Smooth muscle cell (in vitro differentiated cells): Measurements from ENCODE around the gene JUP. TPM values are rescaled to one million over a fixed set of nuclear protein-coding genes. Genes with fewer than 3 reads are reported as not detected.

Experiments
- DNase-seq: peaks from one replicate; lab custom pipeline; 2025; ENCODE audit not compliant: unreplicated experiment; lab: John Stamatoyannopoulos, UW
- H2AFZ ChIP-seq: fragments of 200-600 bp; sonication (generic); 2 replicates; pipeline ENCODE4 v1.6.0; 2016; ENCODE audit warnings: antibody characterized with exemption, low read depth, mild to moderate bottlenecking
- H3F3A ChIP-seq: fragments of 200-600 bp; sonication (generic); 2 replicates; pipeline ENCODE4 v1.6.0; 2017; ENCODE audit warnings: antibody characterized with exemption, low read depth
- H3K27ac ChIP-seq: fragments of 200-600 bp; sonication (generic); 2 replicates; pipeline ENCODE4 v1.5.1; 2016; ENCODE audit warnings: low read depth, mild to moderate bottlenecking
- H3K27me3 ChIP-seq: fragments of 200-600 bp; sonication (generic); 2 replicates; pipeline ENCODE4 v1.6.1; 2016; ENCODE audit warnings: low read depth, mild to moderate bottlenecking
- H3K36me3 ChIP-seq: fragments of 200-600 bp; sonication (generic); 2 replicates; pipeline ENCODE4 v1.5.1; 2016; ENCODE audit warnings: low read depth
- H3K4me1 ChIP-seq: fragments of 200-600 bp; sonication (generic); 2 replicates; pipeline ENCODE4 v1.5.1; 2016; ENCODE audit warnings: low read depth
- H3K4me2 ChIP-seq: fragments of 200-600 bp; sonication (generic); 2 replicates; pipeline ENCODE4 v1.6.0; 2016; ENCODE audit warnings: mild to moderate bottlenecking
- H3K4me3 ChIP-seq: fragments of 200-600 bp; sonication (generic); 2 replicates; pipeline ENCODE4 v1.5.1; 2016; ENCODE audit warnings: mild to moderate bottlenecking
- H3K79me2 ChIP-seq: fragments of 200-600 bp; sonication (generic); 2 replicates; pipeline ENCODE4 v1.6.0; 2016; ENCODE audit warnings: low read depth, mild to moderate bottlenecking
- H3K9ac ChIP-seq: fragments of 200-600 bp; sonication (generic); 2 replicates; pipeline ENCODE4 v1.6.0; 2016; ENCODE audit warnings: low read depth
- H3K9me3 ChIP-seq: fragments of 200-600 bp; sonication (generic); replicated peaks from 2 replicates; pipeline ENCODE4 v1.5.1; 2016; ENCODE audit warnings: low read depth
- H4K20me1 ChIP-seq: fragments of 200-600 bp; sonication (generic); 2 replicates; pipeline ENCODE4 v1.6.0; 2016; ENCODE audit warnings: low read depth
- CTCF ChIP-seq: fragments of 200-600 bp; sonication (generic); IDR thresholded peaks from 2 replicates; pipeline ENCODE4 v1.5.1; 2017; ENCODE audit warnings: borderline replicate concordance, mild to moderate bottlenecking, antibody characterized with exemption; ENCODE audit not compliant: insufficient read depth, poor library complexity, severe bottlenecking
- WGBS: methylation state at CpG from one replicate; pipeline ENCODE4 v1.1.7; 2016; ENCODE audit warnings: low lambda C conversion rate; 5-methylcytosine and 5-hydroxymethylcytosine counted together
- polyA plus RNA-seq: library from polyadenylated mRNA; unstranded; fragments of >200 nt; fragmentation: Nextera tagmentation; extraction: Ambion mirVana; gene quantifications from 2 replicates; pipeline ENCODE4 v1.2.1, GENCODE V29; 2016
- total RNA-seq: library from RNA; depleted of rRNA; stranded (reverse); fragments of >200 nt; gene quantifications from 2 replicates; pipeline ENCODE4 v1.2.3, GENCODE V29; 2014

Gene JUP
- total and polyA plus RNA-seq, 2 experiments from 2014 or later = 124 to 238 TPM

GRCh38 chr17:41723801-41724475 is 62.6 kb downstream of the JUP start:
- H3K79me2 ChIP-seq = no peaks in the 10 kb centered on the region
- no peaks in the 10 kb centered on the region for H3F3A ChIP-seq
- WGBS = 85% methylated on average over 12 of the region's 12 CpGs
- H3K4me1 ChIP-seq = no peaks in the 10 kb centered on the region
- H3K27me3 ChIP-seq = no peaks in the 10 kb centered on the region
- H2AFZ ChIP-seq = no peak overlapping the region
- no peak overlapping the region for H3K9ac ChIP-seq
- no peak for TF ChIP-seq CTCF
- H3K4me3 ChIP-seq = no peak overlapping the region
- no peak overlapping the region for H3K27ac ChIP-seq
- no peaks in the 10 kb centered on the region for H4K20me1 ChIP-seq
- H3K36me3 ChIP-seq = no peaks in the 10 kb centered on the region
- H3K4me2 ChIP-seq = no peak overlapping the region
- no peak for DNase-seq
- no peaks in the 10 kb centered on the region for H3K9me3 ChIP-seq

GRCh38 chr17:41722231-41722630 is 64.3 kb downstream of the JUP start:
- Histone ChIP-seq H3K4me3 (no peak overlapping the region), H3K4me1 (no peaks in the 10 kb centered on the region), H3F3A (no peaks in the 10 kb centered on the region), H2AFZ (no peak overlapping the region), H3K4me2 (no peak overlapping the region), H3K27ac (no peak overlapping the region), H3K27me3 (no peaks in the 10 kb centered on the region), H3K9me3 (no peaks in the 10 kb centered on the region), H4K20me1 (no peaks in the 10 kb centered on the region), H3K79me2 (no peaks in the 10 kb centered on the region), H3K36me3 (no peaks in the 10 kb centered on the region), H3K9ac (no peak overlapping the region)
- 94% methylated on average over 7 of the region's 7 CpGs for WGBS
- no peak for DNase-seq
- no peak for TF ChIP-seq CTCF

GRCh38 chr17:41718287-41718645 is 68.2 kb downstream of the JUP start:
- TF ChIP-seq CTCF = no peak
- Histone ChIP-seq H3K27me3 (no peaks in the 10 kb centered on the region), H3K36me3 (no peaks in the 10 kb centered on the region), H3K4me2 (no peak overlapping the region), H3F3A (no peaks in the 10 kb centered on the region), H3K9ac (no peak overlapping the region), H3K27ac (peak overlapping the region; percentile 58), H2AFZ (no peak overlapping the region), H3K4me3 (no peak overlapping the region), H3K79me2 (no peaks in the 10 kb centered on the region), H4K20me1 (no peaks in the 10 kb centered on the region), H3K4me1 (no peaks in the 10 kb centered on the region), H3K9me3 (no peaks in the 10 kb centered on the region)
- no peak for DNase-seq
- 85% methylated on average over 5 of the region's 5 CpGs for WGBS
